Karpas-422 (cell line): Measurements from ENCODE around the gene TCF7. TPM values are rescaled to one million over a fixed set of nuclear protein-coding genes. Genes with fewer than 3 reads are reported as not detected.

Source experiments
- DNase-seq: peaks from one replicate; pipeline ENCODE4 v3.0.0-alpha.2; 2015
- H2AFZ ChIP-seq: fragments of 200-600 bp; sonication (generic); 2 replicates; pipeline ENCODE4 v1.6.1; 2014; ENCODE audit warnings: antibody characterized with exemption, low read length, mixed read lengths
- H3K27ac ChIP-seq: fragments of 200-600 bp; sonication (generic); 2 replicates; pipeline ENCODE4 v1.5.1; 2014; ENCODE audit warnings: mild to moderate bottlenecking, low read length, moderate library complexity
- H3K27me3 ChIP-seq: fragments of 200-600 bp; sonication (generic); 2 replicates; pipeline ENCODE4 v1.6.1; 2014; ENCODE audit warnings: low read length, mixed read lengths
- H3K36me3 ChIP-seq: fragments of 200-600 bp; sonication (generic); 2 replicates; pipeline ENCODE4 v1.6.1; 2014; ENCODE audit warnings: low read length, mixed read lengths; ENCODE audit not compliant: insufficient read depth
- H3K4me1 ChIP-seq: fragments of 200-600 bp; sonication (generic); 2 replicates; pipeline ENCODE4 v1.6.1; 2014; ENCODE audit warnings: mild to moderate bottlenecking, low read length, mixed read lengths
- H3K4me2 ChIP-seq: fragments of 200-600 bp; sonication (generic); 2 replicates; pipeline ENCODE4 v1.6.1; 2014; ENCODE audit warnings: low read length, low read depth, mild to moderate bottlenecking; ENCODE audit not compliant: poor library complexity, severe bottlenecking
- H3K4me3 ChIP-seq: fragments of 200-600 bp; sonication (generic); 2 replicates; pipeline ENCODE4 v1.5.1; 2014; ENCODE audit warnings: mild to moderate bottlenecking, antibody characterized with exemption, low read length, mixed read lengths
- H3K79me2 ChIP-seq: fragments of 200-600 bp; sonication (generic); 2 replicates; pipeline ENCODE4 v1.6.1; 2014; ENCODE audit warnings: mild to moderate bottlenecking, low read length, mixed read lengths
- H3K9ac ChIP-seq: fragments of 200-600 bp; sonication (generic); 2 replicates; pipeline ENCODE4 v1.6.0; 2014; ENCODE audit warnings: low read length
- H3K9me2 ChIP-seq: fragments of 200-600 bp; sonication (generic), shearing (Covaris generic); replicated peaks from 2 replicates; pipeline ENCODE4 v1.6.0; 2014; ENCODE audit warnings: mild to moderate bottlenecking, low read length, moderate library complexity; ENCODE audit not compliant: insufficient read depth
- H3K9me3 ChIP-seq: fragments of 300-700, 200-600 bp; sonication (generic); 2 replicates; pipeline ENCODE4 v1.6.1; 2014; ENCODE audit warnings: low read length, mixed read lengths
- H4K20me1 ChIP-seq: fragments of 200-600 bp; sonication (generic); 2 replicates; pipeline ENCODE4 v1.6.1; 2014; ENCODE audit warnings: mild to moderate bottlenecking, antibody characterized with exemption, low read length, low read depth; ENCODE audit not compliant: insufficient read depth
- total RNA-seq: library from RNA; depleted of rRNA; stranded (reverse); fragments of >200 nt; shearing (Covaris generic); gene quantifications from 2 replicates; pipeline ENCODE4 v1.2.3, GENCODE V29; 2014; ENCODE audit warnings: low replicate concordance; rRNA removed

The TCF7 gene
- total RNA-seq: not detected in 2 replicates

DNA sequence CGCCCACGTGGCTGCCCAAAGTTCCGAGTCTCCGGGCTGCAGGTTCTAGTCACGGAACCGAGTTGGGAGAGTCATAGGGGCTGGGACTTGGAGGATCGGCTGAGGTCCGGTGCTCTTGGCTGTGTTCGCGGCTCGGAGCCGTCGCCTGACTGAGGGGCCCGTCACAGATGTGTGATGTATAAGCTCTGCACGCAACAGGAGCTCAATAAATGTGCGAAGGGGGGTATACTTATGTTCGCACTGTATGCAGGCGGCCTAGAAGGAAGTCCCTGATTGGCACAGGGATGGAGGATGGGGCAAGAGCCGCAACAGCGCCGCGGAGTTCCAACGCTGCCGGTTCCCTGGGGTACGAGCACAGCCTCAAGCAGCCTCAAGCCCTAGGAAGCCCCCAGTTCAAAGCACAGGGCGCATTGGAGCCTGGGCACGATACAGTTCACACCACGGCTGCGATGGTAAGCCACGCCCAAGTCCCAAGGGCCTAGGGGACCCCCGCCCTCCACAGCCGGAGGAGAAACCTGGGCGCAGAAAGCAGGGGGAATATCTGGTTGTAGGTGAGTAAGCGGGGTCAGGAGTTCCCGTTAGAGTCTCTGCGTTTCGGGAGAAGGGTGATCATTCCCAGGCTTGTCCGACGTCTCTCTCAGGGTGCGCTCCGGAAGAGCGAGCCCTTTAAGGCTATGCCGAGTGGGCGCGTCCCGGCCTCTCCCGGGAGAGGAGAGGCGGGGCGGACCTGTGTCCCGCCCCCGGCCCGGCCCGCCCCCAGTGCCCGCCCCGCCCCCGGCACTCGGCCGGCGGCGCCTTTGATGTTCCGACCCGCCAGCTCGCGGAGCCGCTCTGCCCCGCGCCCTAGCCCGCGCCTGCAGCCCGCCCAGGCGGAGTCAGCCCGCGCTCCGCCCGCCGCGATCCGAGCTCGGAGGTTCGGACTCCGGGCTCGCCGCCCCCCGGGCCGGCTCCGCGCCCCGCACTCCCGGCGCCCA, at the start of gene TCF7:
TCF7 (plus strand) TSS at position 780 of the 974 bp plus-strand sequence. CDS start 226 bp downstream, outside the sequence.
- Histone ChIP-seq H3K4me2 (peak within 1 kb of the TSS; percentile 64), H2AFZ (peak within 1 kb of the TSS; percentile 86; the same call in 1 of the 2 replicates), H3K27ac (no peak within 1 kb of the TSS), H3K4me3 (peak within 1 kb of the TSS; percentile 52; the same call in 1 of the 2 replicates), H3K79me2 (no peaks in the 10 kb centered on the region), H3K9ac (no peak within 1 kb of the TSS), H3K9me2 (no peaks in the 10 kb centered on the region), H3K36me3 (no peaks in the 10 kb centered on the region), H3K27me3 (no peaks in the 10 kb centered on the region), H3K9me3 (no peaks in the 10 kb centered on the region), H3K4me1 (peaks cover 5% of the 10 kb centered on the region), H4K20me1 (no peaks in the 10 kb centered on the region)
- DNase-seq: peak; percentile 73

- Histone ChIP-seq H4K20me1 (no peaks in the 10 kb centered on the region), H3K9me3 (no peaks in the 10 kb centered on the region), H3K79me2 (no peaks in the 10 kb centered on the region), H3K27ac (no peak overlapping the region), H2AFZ (no peak overlapping the region), H3K4me2 (no peak overlapping the region), H3K4me1 (no peaks in the 10 kb centered on the region), H3K9ac (no peak overlapping the region), H3K27me3 (no peaks in the 10 kb centered on the region), H3K9me2 (no peaks in the 10 kb centered on the region), H3K36me3 (no peaks in the 10 kb centered on the region), H3K4me3 (no peak overlapping the region)
- DNase-seq: no peak
Observed at GRCh38 chr5:134069553-134069952, 44.9 kb upstream of the TCF7 start.

GRCh38 chr5:134070725-134071613, 43.5 kb upstream of the TCF7 start:
- Histone ChIP-seq H3K9ac (no peak overlapping the region), H3K27me3 (no peaks in the 10 kb centered on the region), H3K4me3 (no peak overlapping the region), H3K27ac (no peak overlapping the region), H3K9me2 (no peaks in the 10 kb centered on the region), H4K20me1 (no peaks in the 10 kb centered on the region), H3K79me2 (no peaks in the 10 kb centered on the region), H3K36me3 (no peaks in the 10 kb centered on the region), H3K4me1 (no peaks in the 10 kb centered on the region), H2AFZ (no peak overlapping the region), H3K9me3 (no peaks in the 10 kb centered on the region), H3K4me2 (no peak overlapping the region)
- DNase-seq: no peak

- Histone ChIP-seq H3K4me1 (no peaks in the 10 kb centered on the region), H3K79me2 (no peaks in the 10 kb centered on the region), H3K9me2 (no peaks in the 10 kb centered on the region), H3K27ac (no peak overlapping the region), H3K9me3 (no peaks in the 10 kb centered on the region), H3K4me3 (no peak overlapping the region), H3K36me3 (no peaks in the 10 kb centered on the region), H4K20me1 (no peaks in the 10 kb centered on the region), H3K4me2 (no peak overlapping the region), H3K9ac (no peak overlapping the region), H3K27me3 (no peaks in the 10 kb centered on the region), H2AFZ (no peak overlapping the region)
- DNase-seq: no peak
Observed at GRCh38 chr5:134071614-134072207, 42.8 kb upstream of the TCF7 start.

GRCh38 chr5:134072471-134073210, 41.8 kb upstream of the TCF7 start:
- H3K27ac ChIP-seq: no peak overlapping the region
- H3K4me1 ChIP-seq: no peaks in the 10 kb centered on the region

GRCh38 chr5:134073404-134073803, 41.1 kb upstream of the TCF7 start:
- Histone ChIP-seq H3K9me3 (no peaks in the 10 kb centered on the region), H4K20me1 (no peaks in the 10 kb centered on the region), H3K4me3 (no peak overlapping the region), H3K9ac (no peak overlapping the region), H3K27me3 (no peaks in the 10 kb centered on the region), H3K9me2 (no peaks in the 10 kb centered on the region), H3K36me3 (no peaks in the 10 kb centered on the region), H3K4me1 (no peaks in the 10 kb centered on the region), H3K27ac (no peak overlapping the region), H3K4me2 (no peak overlapping the region), H3K79me2 (no peaks in the 10 kb centered on the region), H2AFZ (no peak overlapping the region)
- no peak for DNase-seq

More at GRCh38 chr5:134072471-134073210, 41.8 kb upstream of the TCF7 start:
- Histone ChIP-seq H3K9ac (no peak overlapping the region), H3K4me3 (no peak overlapping the region), H4K20me1 (no peaks in the 10 kb centered on the region), H3K36me3 (no peaks in the 10 kb centered on the region), H3K9me3 (no peaks in the 10 kb centered on the region), H3K79me2 (no peaks in the 10 kb centered on the region), H2AFZ (no peak overlapping the region), H3K9me2 (no peaks in the 10 kb centered on the region), H3K27me3 (no peaks in the 10 kb centered on the region), H3K4me2 (no peak overlapping the region)
- no peak for DNase-seq

GRCh38 chr5:134075102-134075501, 39.4 kb upstream of the TCF7 start:
- H3K79me2 ChIP-seq: no peaks in the 10 kb centered on the region
- no peaks in the 10 kb centered on the region for H4K20me1 ChIP-seq
- no peak overlapping the region for H3K27ac ChIP-seq
- no peak overlapping the region for H2AFZ ChIP-seq
- no peaks in the 10 kb centered on the region for H3K4me1 ChIP-seq
- no peak overlapping the region for H3K9ac ChIP-seq
- no peaks in the 10 kb centered on the region for H3K27me3 ChIP-seq
- no peak overlapping the region for H3K4me3 ChIP-seq
- no peaks in the 10 kb centered on the region for H3K9me3 ChIP-seq
- H3K36me3 ChIP-seq: no peaks in the 10 kb centered on the region
- no peaks in the 10 kb centered on the region for H3K9me2 ChIP-seq
- no peak for DNase-seq
- H3K4me2 ChIP-seq: no peak overlapping the region
